Pancreas (tissue), 10 donors: ENCODE results near the gene GPR137C. TPM values are rescaled to one million over a fixed set of nuclear protein-coding genes. Genes with fewer than 3 reads are reported as not detected.

Experiments
- ATAC-seq, 4 donors: fragments of 200-7000 bp; cut with Tn5 transposase; one replicate each; pipeline versions ENCODE4 v1.8.0 to v1.9.1; 2020; ENCODE audit warnings: mild to moderate bottlenecking in 4 of 4, moderate library complexity in 4 of 4
- DNase-seq, 6 donors: peaks; one replicate each; pipeline ENCODE4 v3.0.0-alpha.2; 2020
- FAIRE-seq: peaks from 2 replicates; lab custom pipeline; 2012; peaks lifted over from hg19 to GRCh38; lab: Jason Lieb, UNC
- H3K27ac ChIP-seq, 4 donors: fragments of 200-600 bp; sonication (generic); 1 replicate in 3 of 4; 2 replicates in 1 of 4; pipeline versions ENCODE4 v1.5.0 to v1.8.0; 2020
- H3K27me3 ChIP-seq, 4 donors: fragments of 200-600 bp; one replicate each; pipeline ENCODE4 v1.8.0; 2021
- H3K36me3 ChIP-seq, 3 donors: fragments of 200-600 bp; sonication (generic) in 1 of 3; one replicate each; pipeline versions ENCODE4 v1.5.0 to v1.8.0; 2020 to 2021
- H3K4me1 ChIP-seq, 3 donors: fragments of 200-600 bp; one replicate each; pipeline ENCODE4 v1.8.0; 2021
- H3K4me3 ChIP-seq, 4 donors: fragments of 200-600 bp; sonication (generic) in 2 of 4; one replicate each; pipeline versions ENCODE4 v1.5.0 to v1.8.0; 2020 to 2021
- H3K9me3 ChIP-seq, 4 donors: fragments of 200-600 bp; one replicate each; pipeline ENCODE4 v1.8.0; 2021
- CTCF ChIP-seq, 4 donors: fragments of 200-600 bp; sonication (generic) in 3 of 4; IDR thresholded peaks; one replicate each; pipeline versions ENCODE4 v1.5.0 to v1.8.0; 2021; ENCODE audit warnings: antibody characterized with exemption in 4 of 4
- WGBS, 2 donors: extraction: QIAGEN DNeasy Blood & Tissue Kit; methylation state at CpG; one replicate each; pipeline ENCODE4 v1.1.7; 2013; 5-methylcytosine and 5-hydroxymethylcytosine counted together
- intact Hi-C, 3 donors: fragments of 100-400 bp; cut with DNase I; formaldehyde crosslinking; loops; one replicate each; pipeline versions ENCODE4 v1.11.1 to v1.14.2; 2022
- polyA plus RNA-seq, 2 donors: library from polyadenylated mRNA; stranded (reverse); fragments of 200-250 nt; gene quantifications; one replicate each; pipeline ENCODE4 v1.2.3, GENCODE V29; 2013
- total RNA-seq, 6 donors: library from RNA; stranded (reverse); fragmentation: NEBNext Ultra II Directional in 4 of 6; extraction: Animal tissue kit (Norgen Biotek cat#: 25700) in 4 of 6; gene quantifications; one replicate each; pipeline versions ENCODE4 v1.2.1 to v1.2.4, GENCODE V29; 2021 to 2023
- donor health status: healthy with polysubstance abuse.
- donor health status: DM: no; HTN: no; CAD: no; lungs with moderate emphysema.
- donor health status: DM: no; HTN: no; CAD: no.
- donor health status: control.
- donor health status: control.
- donor health status: Bipolar disorder and iron deficiency.
- donor health status: DM: yes; HTN: yes; CAD: no.
- donor health status: DM: no; HTN: no; CAD: no.
- donor health status: DM: no; HTN: no; CAD: no.
- donor health status: DM: yes; HTN: yes; CAD: no.

Gene GPR137C
- total and polyA plus RNA-seq, 8 donors, result 0.13 to 0.81 (median 0.35) TPM

- Histone ChIP-seq H3K4me3 (no peak overlapping the region), H3K27ac (no peak overlapping the region), H3K4me1 (no peaks in the 10 kb centered on the region), H3K27me3 (no peaks in the 10 kb centered on the region), H3K36me3 (peaks cover 2 to 26% (median 4%) of the 10 kb centered on the region in 3 donors), H3K9me3 (no peaks in the 10 kb centered on the region)
- intact Hi-C loops, result no loop called here
- ATAC-seq (no peak), FAIRE-seq (no peak), DNase-seq (no peak)
- no peak for TF ChIP-seq CTCF (IDR thresholded peaks at IDR 0.05)
- WGBS, 2 donors, result 79 to 81% methylated on average over 6 of the region's 6 CpGs
These were observed 98.1 kb downstream of the GPR137C start for GRCh38 chr14:52650774-52651173.

GRCh38 chr14:52656905-52657304, 104.3 kb downstream of the GPR137C start:
- intact Hi-C loops, result no loop called here
- Histone ChIP-seq H3K4me1 (no peaks in the 10 kb centered on the region), H3K4me3 (no peak overlapping the region), H3K27ac (no peak overlapping the region), H3K9me3 (no peaks in the 10 kb centered on the region), H3K36me3 (peaks cover 0 to 18% (median 2%) of the 10 kb centered on the region in 3 donors), H3K27me3 (no peaks in the 10 kb centered on the region)
- FAIRE-seq (no peak), DNase-seq (no peak), ATAC-seq (no peak)
- no peak for TF ChIP-seq CTCF (IDR thresholded peaks at IDR 0.05)

- DNase-seq (no peak), ATAC-seq (no peak), FAIRE-seq (no peak)
- peaks cover 0 to 15% (median 0%) of the 10 kb centered on the region in 3 donors for H3K36me3 ChIP-seq
- intact Hi-C loops, result no loop called here
- no peaks in the 10 kb centered on the region for H3K27me3 ChIP-seq
- TF ChIP-seq CTCF (IDR thresholded peaks at IDR 0.05), result no peak
- no peaks in the 10 kb centered on the region for H3K9me3 ChIP-seq
- H3K4me1 ChIP-seq, result no peaks in the 10 kb centered on the region
- H3K27ac ChIP-seq, result no peak overlapping the region
- no peak overlapping the region for H3K4me3 ChIP-seq
These were observed 107.7 kb downstream of the GPR137C start for GRCh38 chr14:52660325-52660724.

GRCh38 chr14:52660832-52661231, 108.2 kb downstream of the GPR137C start:
- FAIRE-seq (no peak), ATAC-seq (no peak), DNase-seq (no peak)
- 93% methylated on average over 1 of the region's 1 CpG for WGBS, 2 donors
- H3K36me3 ChIP-seq, result peaks cover 0 to 15% (median 0%) of the 10 kb centered on the region in 3 donors
- no peak for TF ChIP-seq CTCF (IDR thresholded peaks at IDR 0.05)
- no peaks in the 10 kb centered on the region for H3K27me3 ChIP-seq
- no peak overlapping the region for H3K4me3 ChIP-seq
- H3K4me1 ChIP-seq, result no peaks in the 10 kb centered on the region
- H3K27ac ChIP-seq, result no peak overlapping the region
- H3K9me3 ChIP-seq, result no peaks in the 10 kb centered on the region
- intact Hi-C loops, result no loop called here

- no peaks in the 10 kb centered on the region for H3K9me3 ChIP-seq
These were observed 108.7 kb downstream of the GPR137C start for GRCh38 chr14:52661314-52661713.

More at GRCh38 chr14:52661314-52661713, 108.7 kb downstream of the GPR137C start:
- Histone ChIP-seq H3K36me3 (peaks cover 0 to 15% (median 0%) of the 10 kb centered on the region in 3 donors), H3K4me3 (no peak overlapping the region), H3K4me1 (no peaks in the 10 kb centered on the region), H3K27me3 (no peaks in the 10 kb centered on the region), H3K27ac (no peak overlapping the region)
- ATAC-seq (no peak), DNase-seq (no peak), FAIRE-seq (no peak)
- no peak for TF ChIP-seq CTCF (IDR thresholded peaks at IDR 0.05)
- intact Hi-C loops, result no loop called here
- 72 to 82% methylated on average over 2 of the region's 2 CpGs for WGBS, 2 donors
